B cell (primary cell): Measurements from ENCODE around the gene TCFL5. TPM values are rescaled to one million over a fixed set of nuclear protein-coding genes. Genes with fewer than 3 reads are reported as not detected.

Experiments used
- ATAC-seq: fragments of 200-7000 bp; cut with Tn5 transposase; one replicate; pipeline ENCODE4 v1.10.0; 2021; ENCODE audit warnings: low read depth, mild to moderate bottlenecking, moderate number of reproducible peaks, moderate library complexity
- CTCF ChIA-PET: fragments of 350-600 bp; sonication (Branson Sonifier 250); formaldehyde crosslinking; loops from one replicate; lab custom pipeline; 2021; ENCODE audit warnings: antibody characterized with exemption, inconsistent platforms; lab: Charles Lee
- POLR2A ChIA-PET: fragments of 350-600 bp; sonication (Branson Sonifier 250); formaldehyde crosslinking; loops from one replicate; lab custom pipeline; 2021; ENCODE audit warnings: antibody characterized with exemption; lab: Charles Lee
- DNase-seq: peaks from one replicate; pipeline ENCODE4 v3.0.0; 2013
- H2AFZ ChIP-seq: 2 replicates; pipeline ENCODE4 v1.6.1; 2012; ENCODE audit warnings: mild to moderate bottlenecking, low read depth, low read length; ENCODE audit not compliant: insufficient read depth, poor library complexity, severe bottlenecking
- H3K27ac ChIP-seq, 2 donors: 1 replicate in 1 of 2; 2 replicates in 1 of 2; pipeline ENCODE4 v1.5.1; 2012 to 2013; ENCODE audit warnings: low read length in 2 of 2, mild to moderate bottlenecking in 2 of 2, moderate library complexity in 1 of 2
- H3K27me3 ChIP-seq, 4 experiments: fragments of 200-600 bp in 1 of 4; sonication (generic) in 1 of 4; replicated peaks in 1 of 4; 1 replicate in 2 of 4; 2 replicates in 2 of 4; pipeline versions ENCODE4 v1.6.1 to v1.7.0; 2013 to 2016; ENCODE audit warnings: low read length in 3 of 4, mild to moderate bottlenecking in 2 of 4, mixed read lengths in 1 of 4, moderate library complexity in 1 of 4; ENCODE audit not compliant: insufficient read depth in 4 of 4, control insufficient read depth in 3 of 4; ENCODE audit errors: control extremely low read depth in 1 of 4
- H3K36me3 ChIP-seq, 2 experiments: replicated peaks in 1 of 2; 1 replicate in 1 of 2; 2 replicates in 1 of 2; pipeline versions ENCODE4 v1.6.1 to v1.7.1; 2013; ENCODE audit warnings: low read length in 1 of 2; ENCODE audit not compliant: insufficient read depth in 2 of 2, control insufficient read depth in 1 of 2; ENCODE audit errors: control extremely low read depth in 1 of 2, extremely low read depth in 1 of 2
- H3K4me1 ChIP-seq, 2 donors: fragments of 200-600 bp in 1 of 2; sonication (generic) in 1 of 2; 1 replicate in 1 of 2; 2 replicates in 1 of 2; pipeline versions ENCODE4 v1.5.1 to v1.6.1; 2013 to 2017; ENCODE audit warnings: low read length in 2 of 2; ENCODE audit not compliant: control insufficient read depth in 2 of 2, insufficient read depth in 2 of 2
- H3K4me2 ChIP-seq: replicated peaks from 2 replicates; pipeline ENCODE3; 2012; ENCODE audit warnings: mild to moderate bottlenecking, low read depth, low read length; ENCODE audit not compliant: poor library complexity, severe bottlenecking
- H3K4me3 ChIP-seq, 5 experiments: fragments of 200-600 bp in 1 of 5; sonication (generic) in 1 of 5; 1 replicate in 3 of 5; 2 replicates in 2 of 5; pipeline versions ENCODE4 v1.5.1 to v1.7.0; 2011 to 2016; ENCODE audit warnings: low read length in 4 of 5, mild to moderate bottlenecking in 4 of 5, low read depth in 2 of 5, control low read depth in 1 of 5, moderate library complexity in 1 of 5; ENCODE audit not compliant: insufficient read depth in 1 of 5; ENCODE audit errors: control extremely low read depth in 1 of 5, extremely low read depth in 1 of 5
- H3K79me2 ChIP-seq: fragments of 200-600 bp; sonication (generic); one replicate; pipeline ENCODE4 v1.6.0; 2016; ENCODE audit warnings: low read length; ENCODE audit not compliant: control insufficient read depth, insufficient read depth
- H3K9ac ChIP-seq: fragments of 200-600 bp; sonication (generic); 2 replicates; pipeline ENCODE4 v1.6.1; 2017; ENCODE audit warnings: mild to moderate bottlenecking, low read length, moderate library complexity
- H3K9me3 ChIP-seq, 3 donors: one replicate each; pipeline versions ENCODE4 v1.6.1 to v1.7.1; 2013; ENCODE audit warnings: low read length in 2 of 3; ENCODE audit not compliant: control insufficient read depth in 2 of 3, insufficient read depth in 1 of 3; ENCODE audit errors: control extremely low read depth in 1 of 3
- H4K20me1 ChIP-seq: 2 replicates; pipeline ENCODE4 v1.6.0; 2012; ENCODE audit warnings: mild to moderate bottlenecking, low read length; ENCODE audit not compliant: insufficient read depth, control insufficient read depth, poor library complexity, severe bottlenecking
- H3K27ac Mint-ChIP-seq: one replicate; pipeline ENCODE4 v1.8.0; 2021; ENCODE audit warnings: mixed read lengths
- H3K27me3 Mint-ChIP-seq: one replicate; pipeline ENCODE4 v1.8.0; 2021; ENCODE audit warnings: mixed read lengths
- H3K4me1 Mint-ChIP-seq: one replicate; pipeline ENCODE4 v1.8.0; 2021; ENCODE audit warnings: mixed read lengths
- H3K4me3 Mint-ChIP-seq: one replicate; pipeline ENCODE4 v1.8.0; 2021; ENCODE audit warnings: mixed read lengths
- H3K9me3 Mint-ChIP-seq: one replicate; pipeline ENCODE4 v1.8.0; 2022; ENCODE audit warnings: mixed read lengths; ENCODE audit not compliant: insufficient read depth
- CTCF ChIP-seq: fragments of 200-600 bp; IDR thresholded peaks from one replicate; pipeline ENCODE4 v1.8.0; 2022; ENCODE audit warnings: antibody characterized with exemption, mild to moderate bottlenecking
- EZH2 ChIP-seq: IDR thresholded peaks from 2 replicates; pipeline ENCODE4 v1.6.1; 2012; ENCODE audit warnings: borderline replicate concordance, low read depth, mild to moderate bottlenecking, moderate library complexity, low read length; ENCODE audit not compliant: insufficient read depth, poor library complexity, severe bottlenecking
- WGBS: methylation state at CpG from one replicate; pipeline ENCODE4 v1.1.5; 2013; ENCODE audit warnings: missing lambda C conversion rate; ENCODE audit not compliant: insufficient coverage; 5-methylcytosine and 5-hydroxymethylcytosine counted together
- intact Hi-C: fragments of 100-400 bp; cut with micrococcal nuclease; formaldehyde crosslinking; loops from one replicate; pipeline ENCODE4 v1.10.0; 2022
- polyA plus RNA-seq: library from polyadenylated mRNA; depleted of rRNA; stranded (reverse); fragments of >200 nt; gene quantifications from 2 replicates; pipeline ENCODE4 v1.2.3, GENCODE V29; 2012
- total RNA-seq, 2 donors: library from RNA; stranded (reverse); fragments of 120-200 nt in 1 of 2; gene quantifications; 1 replicate in 1 of 2; 2 replicates in 1 of 2; pipeline versions ENCODE4 v1.2.3 to v1.2.4, GENCODE V29; 2013 to 2022

The TCFL5 gene
- total and polyA plus RNA-seq, 2 donors (not counting 1 experiment from before 2014, with no cell fraction given) = 2.0 to 16.2 TPM

GRCh38 chr20:62896526-62896925 lies 34.9 kb upstream of the TCFL5 start:
- TF ChIP-seq CTCF (no peak), EZH2 (no peak)
- Mint-ChIP-seq H3K4me3 (no peak overlapping the region), H3K9me3 (no peaks in the 10 kb centered on the region), H3K27ac (no peak overlapping the region), H3K27me3 (no peaks in the 10 kb centered on the region), H3K4me1 (peaks cover 30% of the 10 kb centered on the region)
- no peak overlapping the region for H3K4me3 ChIP-seq
- no peak overlapping the region for H3K4me2 ChIP-seq
- CTCF ChIA-PET = interaction anchor here (1.5 kb wide), 1 partner anchor 10 kb away, joined by 4 read pairs; no protein-coding TSS in a partner anchor
- peaks cover 52% of the 10 kb centered on the region for H4K20me1 ChIP-seq
- no peaks in the 10 kb centered on the region for H3K79me2 ChIP-seq
- no peak overlapping the region for H3K9ac ChIP-seq
- ATAC-seq (no peak), DNase-seq (no peak)
- 98% methylated on average over 16 of the region's 16 CpGs for WGBS
- H3K9me3 ChIP-seq = no peaks in the 10 kb centered on the region
- intact Hi-C loops = no loop called here
- peaks cover 4 to 48% of the 10 kb centered on the region in 2 experiments for H3K36me3 ChIP-seq
- no peak overlapping the region for H3K27ac ChIP-seq
- H3K27me3 ChIP-seq = no peaks in the 10 kb centered on the region
- peaks cover 12 to 20% of the 10 kb centered on the region in 2 donors for H3K4me1 ChIP-seq
- POLR2A ChIA-PET = no interaction called here
- H2AFZ ChIP-seq = no peak overlapping the region

DNA sequence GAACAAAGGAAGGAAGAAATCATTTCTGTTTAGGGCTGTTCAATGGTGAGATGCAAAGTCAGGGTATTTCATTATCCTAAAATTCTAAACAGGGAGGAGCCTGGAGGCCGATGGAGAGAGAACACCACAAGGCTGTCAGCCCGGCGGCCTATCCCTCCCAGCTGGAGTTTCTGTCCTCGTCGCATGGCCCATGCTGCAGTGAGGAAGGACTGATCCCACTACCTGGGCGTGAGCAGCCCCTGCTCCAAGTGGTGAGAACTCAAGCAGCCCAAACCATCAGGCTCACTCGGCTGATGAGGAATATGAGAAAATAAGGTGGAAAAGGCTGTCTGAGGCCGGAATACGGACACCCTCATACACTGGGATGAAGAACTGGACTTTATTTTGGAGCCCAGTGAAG lies 33.9 kb upstream of the TCFL5 start:
- Mint-ChIP-seq H3K4me3 (no peak overlapping the region), H3K4me1 (peaks cover 26% of the 10 kb centered on the region), H3K27ac (peak overlapping the region; percentile 6), H3K9me3 (no peaks in the 10 kb centered on the region), H3K27me3 (no peaks in the 10 kb centered on the region)
- Histone ChIP-seq H3K4me2 (no peak overlapping the region), H3K9ac (no peak overlapping the region), H4K20me1 (peaks cover 52% of the 10 kb centered on the region), H3K9me3 (no peaks in the 10 kb centered on the region), H3K79me2 (no peaks in the 10 kb centered on the region), H3K4me1 (peaks cover 12 to 19% of the 10 kb centered on the region in 2 donors), H3K27ac (no peak overlapping the region), H3K36me3 (peaks cover 4 to 58% of the 10 kb centered on the region in 2 experiments), H2AFZ (no peak overlapping the region), H3K27me3 (no peaks in the 10 kb centered on the region), H3K4me3 (no peak overlapping the region)
- no peak for ATAC-seq
- TF ChIP-seq CTCF = no peak
- no peak for TF ChIP-seq EZH2
- DNase-seq = no peak
- 92% methylated on average over 5 of the region's 9 CpGs for WGBS
- intact Hi-C loops = no loop called here
- CTCF ChIA-PET = interaction anchor here (1.3 kb wide), 1 partner anchor 23 kb away, joined by 3 read pairs; no protein-coding TSS in a partner anchor
- POLR2A ChIA-PET = no interaction called here
